Panc1 (cell line): Measurements from ENCODE around the gene HNRNPA3. TPM values are rescaled to one million over a fixed set of nuclear protein-coding genes. Genes with fewer than 3 reads are reported as not detected.

Experiments used
- ATAC-seq: fragments of 200-7000 bp; cut with Tn5 transposase; 2 replicates; pipeline ENCODE4 v1.9.1; 2020; ENCODE audit warnings: mild to moderate bottlenecking, moderate library complexity
- BruUV-seq: library from RNA; stranded (reverse); fragments of 400-500 nt; replicated peaks from 2 replicates; lab custom pipeline; 2021; lab: Mats Ljungman, UMichigan
- CTCF ChIA-PET: fragments of 300-600 bp; sonication (Branson Sonifier 250); formaldehyde crosslinking; loops from one replicate; lab custom pipeline; 2022; ENCODE audit warnings: antibody characterized with exemption; lab: Charles Lee
- POLR2A ChIA-PET: fragments of 300-600 bp; sonication (Branson Sonifier 250); formaldehyde crosslinking; loops from one replicate; lab custom pipeline; 2022; ENCODE audit warnings: antibody characterized with exemption; lab: Charles Lee
- DNase-seq: peaks from one replicate; pipeline ENCODE4 v3.0.0-alpha.2; 2010; ENCODE audit warnings: low read depth, low spot score
- H3K27ac ChIP-seq: 2 replicates; pipeline ENCODE4 v1.5.1; 2011; ENCODE audit warnings: mild to moderate bottlenecking, low read length, inconsistent platforms
- H3K27me3 ChIP-seq: fragments of 200-500 bp; sonication (Bioruptor generic); 2 replicates; pipeline ENCODE4 v1.6.0; 2014; ENCODE audit warnings: low read length, inconsistent platforms; ENCODE audit not compliant: control insufficient read depth, insufficient read depth
- H3K36me3 ChIP-seq: fragments of 200-500 bp; sonication (Bioruptor generic); 2 replicates; pipeline ENCODE4 v1.5.1; 2014; ENCODE audit warnings: inconsistent platforms, mild to moderate bottlenecking, low read length, moderate library complexity; ENCODE audit not compliant: control insufficient read depth, insufficient read depth
- H3K4me1 ChIP-seq: 2 replicates; pipeline ENCODE4 v1.5.1; 2011; ENCODE audit warnings: inconsistent platforms, mild to moderate bottlenecking, low read length, moderate library complexity; ENCODE audit not compliant: control insufficient read depth, insufficient read depth
- H3K4me3 ChIP-seq, 2 experiments: 2 replicates each; pipeline ENCODE4 v1.5.1; 2011 to 2012; ENCODE audit warnings: low read depth in 2 of 2, low read length in 2 of 2, mild to moderate bottlenecking in 2 of 2, inconsistent platforms in 1 of 2, moderate library complexity in 1 of 2
- H3K9me3 ChIP-seq: fragments of 200-500 bp; sonication (Bioruptor generic); 2 replicates; pipeline ENCODE4 v1.5.1; 2014; ENCODE audit warnings: low read depth, mild to moderate bottlenecking, inconsistent platforms, low read length, moderate library complexity; ENCODE audit not compliant: control insufficient read depth, insufficient read depth
- POLR2AphosphoS5 ChIP-seq: IDR thresholded peaks from 2 replicates; pipeline ENCODE4 v1.6.1; 2012; ENCODE audit warnings: mild to moderate bottlenecking, low read depth, low read length, moderate library complexity
- SIN3A ChIP-seq: IDR thresholded peaks from 2 replicates; pipeline ENCODE4 v1.6.1; 2012; ENCODE audit warnings: low read depth, mild to moderate bottlenecking, low read length, moderate library complexity, borderline replicate concordance; ENCODE audit not compliant: insufficient read depth
- TCF7L2 ChIP-seq: IDR thresholded peaks from 2 replicates; pipeline ENCODE4 v1.6.1; 2011; ENCODE audit warnings: mild to moderate bottlenecking, low read depth, low read length, inconsistent platforms
- in situ Hi-C: cut with HindIII; loops from 2 replicates; pipeline ENCODE4 v1.10.0; 2016; ENCODE audit warnings: low sequenced_read_pairs, low pct_unique_long_range_greater_than_20kb
- intact Hi-C: fragments of 100-400 bp; cut with micrococcal nuclease; formaldehyde crosslinking; loops from one replicate; pipeline ENCODE4 v1.10.0; 2022; ENCODE audit not compliant: unreplicated experiment
- total RNA-seq: library from RNA; stranded (reverse); gene quantifications from one replicate; pipeline ENCODE4 v1.2.1, GENCODE V29; 2021; ENCODE audit not compliant: unreplicated experiment
- TF ChIP-seq, protein P1 (sequence below): fragments of 450-650 bp; IDR thresholded peaks from 2 replicates; pipeline ENCODE4 v1.5.1; 2017; ENCODE audit warnings: mild to moderate bottlenecking
- TF ChIP-seq, protein P2 (sequence below), 2 experiments: IDR thresholded peaks; 2 replicates each; pipeline ENCODE4 v1.6.1; 2011 to 2012; ENCODE audit warnings: low read depth in 2 of 2, control low read depth in 1 of 2, low read length in 1 of 2, mild to moderate bottlenecking in 1 of 2, moderate library complexity in 1 of 2; ENCODE audit not compliant: insufficient read depth in 1 of 2

Gene HNRNPA3
- total RNA-seq, 1 experiment from 2014 or later = 228 TPM

DNA sequence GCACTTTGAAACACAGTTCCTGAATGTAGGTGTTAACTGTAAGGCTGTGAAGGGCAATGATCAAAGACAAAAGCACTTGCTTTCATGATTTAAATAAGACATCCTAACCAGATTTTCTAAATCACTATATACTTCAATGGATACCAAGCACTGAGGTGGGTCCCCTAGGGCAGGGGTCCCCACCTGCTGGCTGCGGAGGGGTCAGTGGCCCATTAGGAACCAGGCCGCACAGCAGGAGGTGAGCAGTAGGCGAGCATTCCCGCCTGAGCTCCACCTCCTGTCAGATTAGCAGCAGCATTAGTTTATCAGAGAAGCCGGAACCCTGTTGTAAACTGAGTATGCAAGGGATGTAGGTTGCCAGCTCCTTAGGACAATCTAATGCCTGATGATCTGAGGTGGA, 44.9 kb downstream of the HNRNPA3 start:
- TF ChIP-seq, protein P1, sequence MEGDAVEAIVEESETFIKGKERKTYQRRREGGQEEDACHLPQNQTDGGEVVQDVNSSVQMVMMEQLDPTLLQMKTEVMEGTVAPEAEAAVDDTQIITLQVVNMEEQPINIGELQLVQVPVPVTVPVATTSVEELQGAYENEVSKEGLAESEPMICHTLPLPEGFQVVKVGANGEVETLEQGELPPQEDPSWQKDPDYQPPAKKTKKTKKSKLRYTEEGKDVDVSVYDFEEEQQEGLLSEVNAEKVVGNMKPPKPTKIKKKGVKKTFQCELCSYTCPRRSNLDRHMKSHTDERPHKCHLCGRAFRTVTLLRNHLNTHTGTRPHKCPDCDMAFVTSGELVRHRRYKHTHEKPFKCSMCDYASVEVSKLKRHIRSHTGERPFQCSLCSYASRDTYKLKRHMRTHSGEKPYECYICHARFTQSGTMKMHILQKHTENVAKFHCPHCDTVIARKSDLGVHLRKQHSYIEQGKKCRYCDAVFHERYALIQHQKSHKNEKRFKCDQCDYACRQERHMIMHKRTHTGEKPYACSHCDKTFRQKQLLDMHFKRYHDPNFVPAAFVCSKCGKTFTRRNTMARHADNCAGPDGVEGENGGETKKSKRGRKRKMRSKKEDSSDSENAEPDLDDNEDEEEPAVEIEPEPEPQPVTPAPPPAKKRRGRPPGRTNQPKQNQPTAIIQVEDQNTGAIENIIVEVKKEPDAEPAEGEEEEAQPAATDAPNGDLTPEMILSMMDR = no peak
- no peak for TF ChIP-seq POLR2AphosphoS5
- TF ChIP-seq SIN3A = no peak
- TF ChIP-seq TCF7L2 = no peak
- TF ChIP-seq, protein P2, sequence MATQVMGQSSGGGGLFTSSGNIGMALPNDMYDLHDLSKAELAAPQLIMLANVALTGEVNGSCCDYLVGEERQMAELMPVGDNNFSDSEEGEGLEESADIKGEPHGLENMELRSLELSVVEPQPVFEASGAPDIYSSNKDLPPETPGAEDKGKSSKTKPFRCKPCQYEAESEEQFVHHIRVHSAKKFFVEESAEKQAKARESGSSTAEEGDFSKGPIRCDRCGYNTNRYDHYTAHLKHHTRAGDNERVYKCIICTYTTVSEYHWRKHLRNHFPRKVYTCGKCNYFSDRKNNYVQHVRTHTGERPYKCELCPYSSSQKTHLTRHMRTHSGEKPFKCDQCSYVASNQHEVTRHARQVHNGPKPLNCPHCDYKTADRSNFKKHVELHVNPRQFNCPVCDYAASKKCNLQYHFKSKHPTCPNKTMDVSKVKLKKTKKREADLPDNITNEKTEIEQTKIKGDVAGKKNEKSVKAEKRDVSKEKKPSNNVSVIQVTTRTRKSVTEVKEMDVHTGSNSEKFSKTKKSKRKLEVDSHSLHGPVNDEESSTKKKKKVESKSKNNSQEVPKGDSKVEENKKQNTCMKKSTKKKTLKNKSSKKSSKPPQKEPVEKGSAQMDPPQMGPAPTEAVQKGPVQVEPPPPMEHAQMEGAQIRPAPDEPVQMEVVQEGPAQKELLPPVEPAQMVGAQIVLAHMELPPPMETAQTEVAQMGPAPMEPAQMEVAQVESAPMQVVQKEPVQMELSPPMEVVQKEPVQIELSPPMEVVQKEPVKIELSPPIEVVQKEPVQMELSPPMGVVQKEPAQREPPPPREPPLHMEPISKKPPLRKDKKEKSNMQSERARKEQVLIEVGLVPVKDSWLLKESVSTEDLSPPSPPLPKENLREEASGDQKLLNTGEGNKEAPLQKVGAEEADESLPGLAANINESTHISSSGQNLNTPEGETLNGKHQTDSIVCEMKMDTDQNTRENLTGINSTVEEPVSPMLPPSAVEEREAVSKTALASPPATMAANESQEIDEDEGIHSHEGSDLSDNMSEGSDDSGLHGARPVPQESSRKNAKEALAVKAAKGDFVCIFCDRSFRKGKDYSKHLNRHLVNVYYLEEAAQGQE (IDR thresholded peaks at IDR 0.05; ENCODE audit: insufficient read depth in 1 of 2, low read depth in 2 of 2, low read length in 1 of 2) = no peak
- ATAC-seq = no peak
- H3K27ac ChIP-seq = no peak overlapping the region; the same call in 1 of the 2 replicates
- peaks cover 6% of the 10 kb centered on the region; the same call in 1 of the 2 replicates for H3K36me3 ChIP-seq
- H3K9me3 ChIP-seq = peaks cover 3% of the 10 kb centered on the region; the same call in 1 of the 2 replicates
- intact Hi-C loops = no loop called here
- in situ Hi-C loops = no loop called here
- ChIA-PET POLR2A (no interaction called here), CTCF (no interaction called here)
- no peak overlapping the region for H3K4me3 ChIP-seq
- BruUV-seq = no TSS peak
- H3K27me3 ChIP-seq = no peaks in the 10 kb centered on the region
- DNase-seq = no peak
- peaks cover 70% of the 10 kb centered on the region for H3K4me1 ChIP-seq

DNA sequence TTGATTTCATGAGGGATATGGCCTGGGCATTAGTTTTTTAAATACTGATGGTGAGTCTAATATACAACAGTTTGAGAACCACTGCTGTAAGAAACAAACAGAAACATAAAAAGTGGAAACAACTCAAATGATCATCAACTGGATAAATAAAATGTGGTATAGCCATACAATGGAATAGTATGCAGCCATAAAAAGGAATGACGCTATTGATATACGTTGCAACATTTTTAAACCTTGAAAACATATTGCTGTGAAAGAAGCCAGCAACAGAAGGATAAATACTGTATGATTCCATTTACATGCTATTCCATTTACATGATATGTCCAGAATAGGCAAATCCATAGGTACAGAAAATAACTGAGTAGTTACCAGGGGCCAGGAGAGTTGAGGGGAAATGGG, 45.5 kb downstream of the HNRNPA3 start:
- POLR2A ChIA-PET = no interaction called here
- CTCF ChIA-PET = no interaction called here
- Histone ChIP-seq H3K4me3 (no peak overlapping the region), H3K27me3 (no peaks in the 10 kb centered on the region), H3K27ac (no peak overlapping the region), H3K36me3 (peaks cover 6% of the 10 kb centered on the region; the same call in 1 of the 2 replicates), H3K4me1 (peaks cover 64% of the 10 kb centered on the region), H3K9me3 (peaks cover 3% of the 10 kb centered on the region; the same call in 1 of the 2 replicates)
- ATAC-seq (no peak), DNase-seq (no peak)
- intact Hi-C loops = no loop called here
- TF ChIP-seq TCF7L2 (no peak), SIN3A (no peak), POLR2AphosphoS5 (no peak)
- TF ChIP-seq, protein P2 (IDR thresholded peaks at IDR 0.05; ENCODE audit: insufficient read depth in 1 of 2, low read depth in 2 of 2, low read length in 1 of 2) = no peak
- TF ChIP-seq, protein P1 = no peak
- in situ Hi-C loops = no loop called here
- no TSS peak for BruUV-seq
